Fibroblast of mammary gland (primary cell): Measurements from ENCODE around the gene TRAK1.
A peak's percentile ranks its signal among the peaks of the same experiment; 100 is the strongest.
"Not testable (repeated sequence)": the region's sequence is repeated elsewhere in the genome, so short reads cannot be mapped to it uniquely, and the experiment has no call there.

Source experiments
- DNase-seq: peaks from one replicate; pipeline ENCODE4 v3.0.0-alpha.2; 2010; ENCODE audit warnings: low read depth
- H3K4me3 ChIP-seq: 2 replicates; pipeline ENCODE4 v1.5.1; 2011; ENCODE audit warnings: low read depth, mild to moderate bottlenecking, low read length, moderate library complexity; ENCODE audit not compliant: control insufficient read depth
- TF ChIP-seq, protein P1 (sequence below): conservative IDR thresholded peaks from 2 replicates; pipeline ENCODE4 v1.5.1; 2011; ENCODE audit warnings: low read depth, low read length, inconsistent platforms; ENCODE audit not compliant: control insufficient read depth, insufficient read depth

The TRAK1 gene, protein sequence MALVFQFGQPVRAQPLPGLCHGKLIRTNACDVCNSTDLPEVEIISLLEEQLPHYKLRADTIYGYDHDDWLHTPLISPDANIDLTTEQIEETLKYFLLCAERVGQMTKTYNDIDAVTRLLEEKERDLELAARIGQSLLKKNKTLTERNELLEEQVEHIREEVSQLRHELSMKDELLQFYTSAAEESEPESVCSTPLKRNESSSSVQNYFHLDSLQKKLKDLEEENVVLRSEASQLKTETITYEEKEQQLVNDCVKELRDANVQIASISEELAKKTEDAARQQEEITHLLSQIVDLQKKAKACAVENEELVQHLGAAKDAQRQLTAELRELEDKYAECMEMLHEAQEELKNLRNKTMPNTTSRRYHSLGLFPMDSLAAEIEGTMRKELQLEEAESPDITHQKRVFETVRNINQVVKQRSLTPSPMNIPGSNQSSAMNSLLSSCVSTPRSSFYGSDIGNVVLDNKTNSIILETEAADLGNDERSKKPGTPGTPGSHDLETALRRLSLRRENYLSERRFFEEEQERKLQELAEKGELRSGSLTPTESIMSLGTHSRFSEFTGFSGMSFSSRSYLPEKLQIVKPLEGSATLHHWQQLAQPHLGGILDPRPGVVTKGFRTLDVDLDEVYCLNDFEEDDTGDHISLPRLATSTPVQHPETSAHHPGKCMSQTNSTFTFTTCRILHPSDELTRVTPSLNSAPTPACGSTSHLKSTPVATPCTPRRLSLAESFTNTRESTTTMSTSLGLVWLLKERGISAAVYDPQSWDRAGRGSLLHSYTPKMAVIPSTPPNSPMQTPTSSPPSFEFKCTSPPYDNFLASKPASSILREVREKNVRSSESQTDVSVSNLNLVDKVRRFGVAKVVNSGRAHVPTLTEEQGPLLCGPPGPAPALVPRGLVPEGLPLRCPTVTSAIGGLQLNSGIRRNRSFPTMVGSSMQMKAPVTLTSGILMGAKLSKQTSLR

DNA sequence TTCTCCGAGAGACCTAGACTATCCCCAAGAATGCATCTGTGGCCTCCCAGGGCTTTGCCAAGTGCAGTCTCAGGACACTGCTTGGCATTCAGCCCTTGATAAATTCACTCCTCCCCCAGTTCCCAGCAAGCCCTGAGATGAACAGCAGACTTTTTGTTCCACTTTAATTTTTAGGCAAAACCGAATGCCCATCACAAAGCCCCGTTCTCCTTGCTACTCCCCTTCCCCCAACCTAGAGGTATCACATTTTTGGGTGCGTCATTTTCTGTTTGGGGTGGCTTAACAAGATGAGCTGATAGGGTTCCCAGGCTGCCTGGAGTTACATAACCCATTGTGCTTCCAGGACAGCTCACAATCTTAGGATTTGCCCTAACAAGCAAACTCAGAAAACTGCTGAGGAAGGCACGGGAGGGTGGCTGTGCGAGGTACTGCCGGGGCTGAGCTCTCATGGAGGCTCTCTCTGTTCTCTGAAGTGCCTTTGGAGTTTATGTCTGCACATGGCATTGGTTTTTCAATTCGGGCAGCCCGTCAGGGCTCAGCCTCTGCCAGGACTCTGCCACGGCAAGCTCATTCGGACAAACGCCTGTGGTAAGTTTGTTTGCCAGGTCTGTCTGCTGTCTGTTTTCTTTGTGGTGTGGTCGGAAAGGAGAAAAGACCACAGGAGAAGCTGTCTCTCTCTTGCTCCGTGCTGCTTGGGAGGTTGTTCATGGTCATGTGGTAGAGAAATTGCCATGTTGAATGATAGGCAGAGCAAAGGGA, at the start of gene TRAK1:
TSS of gene TRAK1 (plus strand) at position 385 of the 759 bp plus-strand sequence. CDS start at position 498, 113 bp downstream.
- DNase-seq: peak; percentile 62
- H3K4me3 ChIP-seq: no peak within 1 kb of the TSS
- TF ChIP-seq, protein P1, sequence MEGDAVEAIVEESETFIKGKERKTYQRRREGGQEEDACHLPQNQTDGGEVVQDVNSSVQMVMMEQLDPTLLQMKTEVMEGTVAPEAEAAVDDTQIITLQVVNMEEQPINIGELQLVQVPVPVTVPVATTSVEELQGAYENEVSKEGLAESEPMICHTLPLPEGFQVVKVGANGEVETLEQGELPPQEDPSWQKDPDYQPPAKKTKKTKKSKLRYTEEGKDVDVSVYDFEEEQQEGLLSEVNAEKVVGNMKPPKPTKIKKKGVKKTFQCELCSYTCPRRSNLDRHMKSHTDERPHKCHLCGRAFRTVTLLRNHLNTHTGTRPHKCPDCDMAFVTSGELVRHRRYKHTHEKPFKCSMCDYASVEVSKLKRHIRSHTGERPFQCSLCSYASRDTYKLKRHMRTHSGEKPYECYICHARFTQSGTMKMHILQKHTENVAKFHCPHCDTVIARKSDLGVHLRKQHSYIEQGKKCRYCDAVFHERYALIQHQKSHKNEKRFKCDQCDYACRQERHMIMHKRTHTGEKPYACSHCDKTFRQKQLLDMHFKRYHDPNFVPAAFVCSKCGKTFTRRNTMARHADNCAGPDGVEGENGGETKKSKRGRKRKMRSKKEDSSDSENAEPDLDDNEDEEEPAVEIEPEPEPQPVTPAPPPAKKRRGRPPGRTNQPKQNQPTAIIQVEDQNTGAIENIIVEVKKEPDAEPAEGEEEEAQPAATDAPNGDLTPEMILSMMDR: no peak

DNA sequence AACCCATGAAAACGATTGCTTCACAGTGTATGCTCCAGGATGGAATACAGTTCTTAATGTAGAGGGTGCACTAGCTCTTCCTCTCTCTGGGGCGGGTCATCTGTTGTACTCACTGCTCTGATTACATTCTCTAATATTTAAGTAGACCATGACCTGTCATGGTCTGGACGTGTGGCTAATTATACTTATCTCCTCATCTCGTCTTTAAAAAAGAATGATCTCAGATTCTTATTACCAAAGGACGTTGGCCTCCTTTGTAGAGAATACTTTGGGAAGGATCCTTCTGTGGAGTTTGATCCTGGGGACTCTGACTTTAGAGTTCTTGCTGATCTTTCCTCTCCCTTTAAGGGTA, 48.4 kb upstream of the TRAK1 start:
- no peak overlapping the region for H3K4me3 ChIP-seq
- no peak for DNase-seq
- TF ChIP-seq, protein P1: no peak

DNA sequence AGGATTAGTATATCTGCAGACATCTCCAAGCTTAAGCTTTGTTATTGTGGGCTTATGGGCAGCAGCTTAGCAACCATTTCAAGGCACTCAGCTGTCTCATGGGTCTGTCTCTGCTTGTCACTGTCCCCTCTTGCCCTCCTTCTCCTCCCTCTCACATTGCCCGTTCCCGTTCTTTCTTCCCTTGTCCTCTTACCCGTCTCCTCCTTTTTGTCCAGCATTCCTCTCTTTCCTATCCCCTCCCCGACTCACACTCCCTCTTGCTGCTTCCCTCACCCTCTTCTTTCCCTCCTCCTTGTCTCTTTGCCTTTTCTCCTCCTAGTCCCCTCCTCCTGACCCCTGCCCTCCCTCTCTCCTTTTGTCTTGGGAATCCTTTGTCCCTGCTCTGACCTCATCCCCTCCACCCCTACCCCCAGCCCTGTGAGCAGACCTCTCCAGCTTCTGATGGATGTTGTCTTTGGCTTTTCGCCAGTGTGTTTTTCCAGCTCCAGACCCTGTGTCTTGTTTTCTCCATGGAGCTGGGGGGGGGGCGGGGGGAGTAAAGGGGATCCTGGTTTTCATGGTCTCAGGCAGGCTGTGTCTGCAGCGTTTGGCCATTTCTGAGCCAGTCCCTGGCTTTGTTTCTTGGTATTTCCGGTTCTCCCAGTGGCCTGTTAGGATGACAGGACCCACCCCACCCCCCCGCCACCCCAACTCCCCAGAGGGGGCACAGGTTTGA, 47.9 kb upstream of the TRAK1 start:
- TF ChIP-seq, protein P1: no peak
- peak; percentile 81 for DNase-seq
- H3K4me3 ChIP-seq: no peak overlapping the region

DNA sequence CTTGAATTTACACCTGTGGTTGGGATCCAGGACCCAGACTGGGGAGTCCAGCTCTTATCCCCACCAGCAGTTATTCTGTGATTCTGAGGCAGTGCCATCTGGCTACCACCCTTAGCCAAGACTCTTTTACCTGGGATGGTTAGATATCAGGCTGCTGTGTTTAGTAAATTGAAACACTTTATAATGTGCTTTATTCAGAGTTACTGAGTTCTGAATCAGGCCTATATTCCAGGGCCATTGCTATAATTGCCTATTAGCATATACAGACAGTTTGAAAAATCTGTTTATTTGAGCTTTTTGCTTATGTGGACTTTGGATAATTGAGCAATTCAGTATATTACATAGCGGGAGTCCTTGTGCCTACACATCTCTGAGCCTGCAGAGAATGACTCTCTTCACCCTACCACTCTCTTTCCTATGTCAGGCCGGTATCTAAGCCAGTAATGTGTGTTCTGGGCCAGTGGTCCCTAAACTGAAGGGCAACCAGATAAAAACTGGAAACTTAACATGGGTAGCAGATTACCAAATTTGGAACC, 45.4 kb upstream of the TRAK1 start:
- TF ChIP-seq, protein P1: no peak
- no peak overlapping the region for H3K4me3 ChIP-seq

DNA sequence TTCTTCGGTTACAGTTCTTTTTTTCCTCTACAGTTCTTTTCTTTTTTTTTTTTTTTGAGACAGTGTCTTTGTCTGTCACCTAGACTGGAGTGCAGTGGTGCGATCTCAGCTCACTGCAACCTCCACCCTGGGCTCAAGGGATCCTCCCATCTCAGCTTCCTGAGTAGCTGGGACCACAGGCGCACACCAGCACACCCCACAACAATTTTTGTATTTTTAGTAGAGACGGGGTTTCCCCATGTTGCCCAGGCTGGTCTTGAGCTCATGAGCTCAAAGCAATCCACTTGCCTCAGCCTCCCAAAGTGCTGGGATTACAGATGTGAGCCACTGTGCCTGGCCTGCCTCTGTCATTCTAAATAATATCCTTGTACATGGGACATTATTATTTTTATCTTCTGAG, 42.6 kb upstream of the TRAK1 start:
- DNase-seq, H3K4me3 ChIP-seq: not testable (repeated sequence)

More for the DNA sequence above, 45.4 kb upstream of the TRAK1 start:
- no peak for DNase-seq

DNA sequence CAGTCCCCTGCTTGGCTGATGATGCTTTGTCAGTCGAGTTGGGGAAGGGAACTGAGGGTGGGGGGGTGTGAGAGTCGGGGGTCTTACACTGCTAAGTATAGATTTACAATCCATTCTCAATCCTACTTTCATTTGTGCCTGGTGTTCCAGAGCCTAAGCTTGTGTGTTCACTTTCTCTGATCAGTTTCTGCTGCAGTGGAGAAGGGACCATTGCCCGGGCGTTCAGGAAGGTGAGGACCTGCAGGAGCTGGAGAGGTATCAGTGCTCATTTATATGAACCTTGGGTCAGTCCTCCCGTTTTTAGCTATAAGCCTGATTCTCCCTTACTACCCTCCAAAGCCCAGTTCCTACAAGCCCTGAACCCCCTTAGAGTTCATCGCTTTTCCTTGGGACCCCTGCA, 41.0 kb upstream of the TRAK1 start:
- TF ChIP-seq, protein P1: no peak
- no peak overlapping the region for H3K4me3 ChIP-seq
- no peak for DNase-seq
